Astrocyte of the spinal cord (primary cell): ENCODE data around the gene MARVELD2.

Source experiments
- DNase-seq: peaks from one replicate; pipeline ENCODE4 v3.0.0; 2011; ENCODE audit warnings: low read depth, low spot score
- H3K4me3 ChIP-seq: 2 replicates; pipeline ENCODE4 v1.5.1; 2011; ENCODE audit warnings: low read depth, mild to moderate bottlenecking, low read length, moderate library complexity
- in situ Hi-C: cut with HindIII; loops from 2 replicates; pipeline ENCODE4 v1.10.0; 2017; ENCODE audit warnings: low sequenced_read_pairs
- TF ChIP-seq, protein P1 (sequence below): IDR thresholded peaks from 2 replicates; pipeline ENCODE4 v1.5.1; 2012; ENCODE audit warnings: low read depth, mild to moderate bottlenecking, low read length, inconsistent platforms

The MARVELD2 gene

DNA sequence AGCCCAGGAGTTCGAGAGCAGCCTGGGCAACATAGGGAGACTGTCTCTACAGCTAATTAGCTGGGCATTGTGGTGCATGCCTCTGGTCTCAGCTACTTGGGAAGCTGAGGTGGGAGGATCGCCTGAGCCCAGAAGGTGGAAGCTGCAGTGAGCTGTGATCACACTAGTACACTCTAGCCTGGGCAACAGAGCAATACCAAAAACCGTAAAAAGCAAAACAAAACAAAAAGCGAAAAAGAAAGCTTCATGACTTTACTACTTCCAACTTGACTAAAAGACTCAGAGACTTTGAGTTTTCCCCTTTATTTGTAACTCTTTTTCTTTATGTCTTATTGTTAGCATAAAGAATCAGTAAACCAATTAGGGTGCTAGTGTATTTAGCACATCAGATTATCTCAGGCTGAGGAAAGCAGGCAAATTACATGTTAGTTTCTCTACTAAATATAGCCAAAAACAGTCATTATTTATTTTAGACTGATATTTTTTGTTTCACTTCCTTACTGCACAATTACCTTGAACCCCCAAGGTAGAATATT is 39.9 kb upstream of the MARVELD2 start:
- DNase-seq = no peak
- TF ChIP-seq, protein P1, sequence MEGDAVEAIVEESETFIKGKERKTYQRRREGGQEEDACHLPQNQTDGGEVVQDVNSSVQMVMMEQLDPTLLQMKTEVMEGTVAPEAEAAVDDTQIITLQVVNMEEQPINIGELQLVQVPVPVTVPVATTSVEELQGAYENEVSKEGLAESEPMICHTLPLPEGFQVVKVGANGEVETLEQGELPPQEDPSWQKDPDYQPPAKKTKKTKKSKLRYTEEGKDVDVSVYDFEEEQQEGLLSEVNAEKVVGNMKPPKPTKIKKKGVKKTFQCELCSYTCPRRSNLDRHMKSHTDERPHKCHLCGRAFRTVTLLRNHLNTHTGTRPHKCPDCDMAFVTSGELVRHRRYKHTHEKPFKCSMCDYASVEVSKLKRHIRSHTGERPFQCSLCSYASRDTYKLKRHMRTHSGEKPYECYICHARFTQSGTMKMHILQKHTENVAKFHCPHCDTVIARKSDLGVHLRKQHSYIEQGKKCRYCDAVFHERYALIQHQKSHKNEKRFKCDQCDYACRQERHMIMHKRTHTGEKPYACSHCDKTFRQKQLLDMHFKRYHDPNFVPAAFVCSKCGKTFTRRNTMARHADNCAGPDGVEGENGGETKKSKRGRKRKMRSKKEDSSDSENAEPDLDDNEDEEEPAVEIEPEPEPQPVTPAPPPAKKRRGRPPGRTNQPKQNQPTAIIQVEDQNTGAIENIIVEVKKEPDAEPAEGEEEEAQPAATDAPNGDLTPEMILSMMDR = no peak
- H3K4me3 ChIP-seq = no peak overlapping the region
- in situ Hi-C loops = no loop called here

DNA sequence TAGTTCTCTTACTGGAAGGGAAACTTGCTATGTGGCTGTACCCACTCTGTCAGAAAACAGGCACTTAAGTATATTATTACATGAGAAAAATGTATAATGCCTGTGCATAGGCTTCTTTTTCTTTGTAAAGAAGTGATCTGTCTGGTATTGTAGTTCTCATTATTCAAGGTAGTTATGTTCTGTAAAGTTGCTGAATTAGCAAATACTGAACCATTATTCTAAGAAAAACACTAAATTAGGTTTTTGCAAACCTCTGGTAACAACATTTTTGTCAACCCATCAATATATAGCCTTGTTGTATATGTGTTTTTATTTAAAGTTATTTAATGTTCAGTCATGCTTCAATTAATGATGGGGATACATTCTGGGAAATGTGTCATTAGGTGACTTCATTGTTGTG is 36.5 kb upstream of the MARVELD2 start:
- DNase-seq = no peak
- TF ChIP-seq, protein P1 = no peak
- in situ Hi-C loops = no loop called here
- H3K4me3 ChIP-seq = no peak overlapping the region

DNA sequence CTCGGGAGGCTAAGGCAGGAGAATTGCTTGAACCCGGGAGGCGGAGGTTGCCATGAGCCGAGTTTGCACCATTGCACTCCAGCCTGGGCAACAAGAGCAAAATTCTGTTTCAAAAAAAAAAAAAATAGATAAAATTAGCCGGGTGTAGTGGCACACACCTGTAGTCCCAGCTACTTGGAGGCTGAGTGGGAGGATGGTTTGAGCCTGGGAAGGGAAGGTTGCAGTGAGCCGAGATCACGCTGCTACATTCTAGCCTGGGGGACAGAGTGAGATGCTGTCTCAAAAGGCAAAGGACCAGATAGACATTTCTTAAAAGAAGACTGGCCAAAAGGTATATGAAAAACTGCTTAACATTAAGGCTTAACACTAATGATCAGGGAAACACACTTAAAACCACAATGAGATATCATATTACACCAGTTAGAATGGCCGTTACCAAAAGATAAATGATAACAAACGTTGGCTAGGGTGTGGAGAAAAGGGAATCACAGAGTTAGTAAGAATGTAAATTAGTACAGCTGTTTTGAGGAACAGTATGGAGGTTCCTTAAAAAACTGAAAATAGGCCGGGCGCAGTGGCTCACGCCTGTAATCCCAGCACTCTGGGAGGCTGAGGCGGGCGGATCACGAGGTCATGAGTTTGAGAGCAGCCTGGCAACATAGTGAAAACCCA is 10.1 kb upstream of the MARVELD2 start:
- TF ChIP-seq, protein P1 = no peak
- H3K4me3 ChIP-seq = no peak overlapping the region
- in situ Hi-C loops = no loop called here
- DNase-seq = no peak

DNA sequence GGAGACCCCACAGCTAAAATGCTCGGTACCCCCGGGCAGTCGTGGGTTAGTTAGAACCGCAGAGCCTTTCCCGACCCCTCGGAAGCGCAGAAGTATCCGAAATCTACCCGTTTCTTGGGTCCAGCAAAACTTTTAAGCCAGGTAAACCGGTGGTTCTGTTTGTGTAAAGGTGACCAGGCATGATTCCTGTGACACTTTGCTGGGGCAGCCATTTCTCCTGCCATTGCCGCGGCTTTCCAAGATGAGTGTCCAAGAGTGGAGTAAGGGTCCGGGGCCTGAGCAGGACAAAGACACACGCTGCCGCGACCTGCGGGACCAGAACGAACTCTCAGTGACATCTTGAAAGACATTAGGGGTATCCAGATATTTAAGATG is 655 bp downstream of the MARVELD2 start:
- in situ Hi-C loops = no loop called here

DNA sequence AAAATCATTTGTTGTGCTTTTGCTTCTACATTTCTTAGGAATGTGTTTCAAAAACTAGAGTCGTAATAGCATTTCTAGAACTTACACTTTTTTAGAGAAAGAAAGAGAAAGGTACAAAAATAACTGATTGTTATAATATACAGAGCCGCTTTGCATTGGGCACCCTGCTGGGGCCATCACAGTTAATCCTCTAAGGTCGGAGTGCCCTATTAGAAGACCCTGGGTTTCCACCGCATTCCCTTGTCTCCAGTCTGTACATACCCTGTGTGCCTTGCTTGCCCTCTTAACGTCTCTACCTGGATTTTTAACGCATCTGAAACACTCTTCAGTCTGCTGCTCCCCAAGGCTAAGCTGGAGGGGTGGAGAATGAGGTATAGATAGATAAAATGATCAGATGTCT is 1.3 kb downstream of the MARVELD2 start:
- no peak overlapping the region for H3K4me3 ChIP-seq
- TF ChIP-seq, protein P1 = no peak
- DNase-seq = no peak
- in situ Hi-C loops = no loop called here

More for the DNA sequence above, 655 bp downstream of the MARVELD2 start:
- TF ChIP-seq, protein P1 = no peak
- H3K4me3 ChIP-seq = peak overlapping the region; percentile 51
- no peak for DNase-seq

DNA sequence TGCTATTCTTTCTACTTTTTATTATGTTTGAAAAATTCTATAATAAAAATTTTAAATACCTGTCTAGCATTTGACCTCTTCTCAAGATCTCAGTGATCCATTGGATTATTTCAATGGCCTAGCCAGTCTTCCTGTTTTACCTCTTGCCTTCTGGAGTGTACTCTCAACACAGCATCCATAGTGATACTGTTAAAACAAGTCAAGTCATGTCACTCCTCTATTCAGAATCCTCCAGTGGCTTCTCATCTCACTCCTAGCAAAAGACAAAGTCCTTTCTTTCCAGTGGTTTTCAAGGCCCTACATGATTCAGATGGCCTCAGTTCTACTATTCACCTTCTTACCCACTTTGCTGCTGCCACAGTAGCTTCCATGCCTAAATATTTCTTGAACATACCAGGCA is 1.8 kb downstream of the MARVELD2 start:
- TF ChIP-seq, protein P1 = no peak
- no peak overlapping the region for H3K4me3 ChIP-seq
- in situ Hi-C loops = no loop called here
- no peak for DNase-seq
